Hematopoietic multipotent progenitor cell (in vitro differentiated cells): ENCODE data around the gene COL3A1. TPM values are rescaled to one million over a fixed set of nuclear protein-coding genes. Genes with fewer than 3 reads are reported as not detected.

Source experiments
- DNase-seq, 3 donors: peaks; one replicate each; pipeline ENCODE4 v3.0.0-alpha.2; 2011 to 2015; ENCODE audit warnings: low read depth in 2 of 3, low spot score in 2 of 3
- total RNA-seq: library from RNA; depleted of rRNA; stranded (reverse); fragments of >200 nt; gene quantifications from one replicate; pipeline ENCODE4 v1.2.3, GENCODE V29; 2012

The COL3A1 gene
- total RNA-seq = not detected

DNA sequence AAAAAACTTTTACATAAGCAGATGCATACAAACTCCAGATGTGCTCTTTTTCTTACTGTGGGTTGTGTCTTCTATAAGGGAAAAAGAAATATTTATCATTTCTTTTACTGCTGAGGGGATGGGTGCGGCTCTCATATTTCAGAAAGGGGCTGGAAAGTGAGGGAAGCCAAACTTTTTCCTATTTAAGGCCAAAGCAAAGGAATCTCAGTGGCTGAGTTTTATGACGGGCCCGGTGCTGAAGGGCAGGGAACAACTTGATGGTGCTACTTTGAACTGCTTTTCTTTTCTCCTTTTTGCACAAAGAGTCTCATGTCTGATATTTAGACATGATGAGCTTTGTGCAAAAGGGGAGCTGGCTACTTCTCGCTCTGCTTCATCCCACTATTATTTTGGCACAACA lies at the start of gene COL3A1:
TSS of gene COL3A1 (plus strand) at position 210 of the 400 bp plus-strand sequence. CDS start at position 327, 117 bp downstream.
- DNase-seq = no peak

DNA sequence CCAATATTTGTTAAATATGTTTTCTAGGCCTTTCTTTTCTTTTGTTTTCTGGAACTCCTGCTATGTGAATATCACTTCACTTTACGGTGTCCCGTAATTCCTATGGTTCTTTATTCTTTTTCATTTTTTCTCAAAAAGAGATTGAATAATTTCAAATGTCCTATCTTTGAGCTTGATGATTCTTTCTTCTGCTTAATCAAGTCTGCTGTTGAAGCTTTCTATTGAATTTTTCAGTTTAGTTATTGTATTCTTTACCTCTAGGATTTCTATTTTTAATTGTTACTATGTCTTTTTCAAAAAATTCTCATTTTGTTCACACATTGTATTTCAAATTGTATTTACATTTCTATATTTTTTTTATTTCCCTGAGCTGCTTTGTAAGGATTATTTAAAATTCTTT lies 45.5 kb upstream of the COL3A1 start:
- DNase-seq = no peak

DNA sequence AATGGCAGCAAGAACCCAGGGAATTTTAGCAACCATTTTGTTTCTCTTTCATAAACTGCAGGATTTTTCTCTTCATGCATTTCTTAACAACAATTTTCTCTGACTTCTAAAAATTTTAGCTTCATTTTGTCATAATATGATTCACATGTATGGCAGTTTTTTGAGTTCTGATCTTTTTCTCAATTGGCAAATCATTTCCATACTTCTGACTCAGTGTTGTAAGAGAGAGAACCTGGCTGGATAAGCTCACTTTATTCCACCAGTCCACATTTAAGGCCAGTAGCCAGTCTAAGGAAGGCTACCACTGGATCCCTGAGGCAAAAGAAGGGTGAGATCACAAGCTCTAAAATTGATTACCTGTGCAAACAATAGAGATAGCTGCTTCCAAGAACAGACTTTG lies 42.8 kb upstream of the COL3A1 start:
- DNase-seq = no peak

DNA sequence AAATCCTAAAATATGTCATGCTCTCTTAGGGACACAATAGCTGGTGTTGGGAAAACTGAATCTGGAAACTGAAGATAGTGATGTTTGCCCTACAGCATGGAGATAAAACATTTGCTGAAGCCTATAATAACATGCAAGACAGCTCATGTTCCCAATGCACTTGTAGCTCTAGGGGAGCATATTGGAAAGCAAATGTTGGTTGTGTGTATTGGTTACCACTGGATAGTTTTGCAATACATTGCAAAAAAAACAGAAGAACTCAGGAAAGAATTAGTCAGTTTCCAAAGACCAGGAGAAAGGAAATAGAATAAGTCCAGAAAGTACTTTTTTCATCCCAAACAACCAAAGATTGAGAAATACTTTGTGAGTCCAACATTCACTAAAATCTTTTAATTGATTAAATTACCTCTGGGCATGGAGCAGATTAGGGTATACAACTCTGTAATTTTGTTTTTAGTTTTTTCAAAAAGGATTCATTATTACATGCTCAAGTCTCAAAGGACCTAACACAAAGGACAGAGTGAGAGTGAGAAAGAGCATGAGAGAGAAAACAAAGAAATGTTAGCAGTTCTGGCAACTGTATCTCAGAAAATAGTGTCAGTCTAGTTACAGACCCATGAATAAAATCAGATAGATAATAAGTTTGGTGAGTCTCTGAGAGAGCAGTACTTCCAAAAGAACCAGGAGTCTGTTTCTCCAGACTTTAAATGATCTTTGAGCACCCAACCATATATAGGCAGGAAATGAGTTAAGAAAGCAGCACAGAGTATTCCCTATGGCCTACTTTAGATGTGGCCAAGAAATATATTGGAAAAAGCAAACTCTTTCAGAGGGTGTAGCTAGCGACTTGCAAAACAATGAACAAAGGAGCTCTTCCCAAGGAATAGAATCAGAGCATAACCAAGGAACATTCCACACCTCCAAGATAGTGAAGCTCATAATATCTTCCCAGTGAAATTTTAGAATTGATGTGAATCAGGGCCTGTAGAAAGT lies 36.6 kb upstream of the COL3A1 start:
- DNase-seq = no peak

DNA sequence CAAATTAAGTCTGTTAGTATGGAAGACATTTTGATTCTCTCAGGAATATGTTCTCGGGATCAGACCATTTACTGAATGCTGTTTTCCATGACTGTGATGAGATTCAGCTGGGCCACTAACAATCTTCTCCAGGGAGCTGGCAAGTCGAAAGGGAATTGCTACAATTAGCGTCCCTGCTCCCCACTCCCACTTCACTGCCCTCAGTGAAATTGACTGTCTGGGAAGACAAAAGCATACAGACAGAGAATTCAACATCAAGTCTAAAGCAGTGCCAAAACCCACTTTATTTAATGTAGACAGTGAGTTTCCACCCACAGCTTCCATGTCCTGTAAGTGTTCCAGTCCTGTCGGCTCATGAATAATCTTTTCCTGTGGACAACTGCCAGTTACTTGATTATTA lies 34.0 kb upstream of the COL3A1 start:
- no peak for DNase-seq

DNA sequence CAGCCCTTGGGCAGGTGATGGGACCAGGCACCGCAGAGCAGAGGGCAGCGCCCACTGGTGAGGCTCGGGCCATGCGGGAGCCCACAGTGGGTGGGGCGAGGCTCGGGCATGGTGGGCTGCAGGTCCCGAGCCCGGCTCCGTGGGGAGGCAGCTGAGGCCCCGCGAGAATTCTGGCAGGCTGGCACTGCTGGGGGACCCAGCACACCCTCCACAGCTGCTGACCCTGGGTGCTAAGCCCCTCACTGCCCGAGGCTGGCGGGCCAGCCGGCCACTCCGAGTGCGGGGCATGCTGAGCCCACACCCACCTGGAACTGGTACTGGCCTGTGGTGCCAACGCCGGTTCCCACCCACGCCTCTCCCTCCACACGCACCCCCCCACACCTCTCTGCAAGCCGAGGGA lies 29.7 kb upstream of the COL3A1 start:
- DNase-seq = no peak

DNA sequence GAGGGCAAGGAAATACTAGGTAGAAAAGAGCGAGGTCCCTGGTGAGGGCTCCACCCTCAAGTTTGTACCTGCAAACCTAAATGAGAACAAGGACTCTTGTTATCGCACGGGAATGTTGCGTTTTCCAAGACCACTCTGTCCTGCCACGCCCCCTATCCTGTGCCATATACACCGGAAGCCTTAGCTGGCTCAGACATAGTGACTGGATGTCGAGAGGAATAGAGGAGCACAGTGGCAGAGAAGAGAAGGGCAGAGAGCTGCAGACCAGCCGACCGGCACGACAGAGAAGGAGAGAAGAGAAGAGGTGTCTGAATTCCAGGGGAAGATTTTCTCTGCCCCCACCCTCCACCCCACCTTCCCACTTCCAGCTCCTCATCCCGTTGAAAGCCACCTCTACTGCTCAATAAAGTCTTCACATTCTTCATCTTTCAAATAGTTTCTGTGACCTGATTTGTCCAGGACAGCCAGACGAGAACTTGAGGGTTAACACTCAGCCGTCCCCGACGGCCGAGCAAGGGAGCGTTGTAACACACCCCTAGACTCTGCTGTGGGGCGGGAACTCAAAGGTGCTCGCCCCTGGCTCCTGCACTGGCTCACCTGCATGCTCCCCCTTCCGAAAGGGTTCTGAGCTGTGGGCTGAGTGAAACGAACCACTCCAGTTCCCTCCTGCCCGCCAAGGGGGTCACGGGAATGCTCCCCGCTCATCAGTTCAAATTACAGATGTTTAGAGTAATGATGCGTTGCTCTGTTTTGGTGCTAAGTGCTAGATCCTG lies 24.9 kb upstream of the COL3A1 start:
- DNase-seq = no peak

DNA sequence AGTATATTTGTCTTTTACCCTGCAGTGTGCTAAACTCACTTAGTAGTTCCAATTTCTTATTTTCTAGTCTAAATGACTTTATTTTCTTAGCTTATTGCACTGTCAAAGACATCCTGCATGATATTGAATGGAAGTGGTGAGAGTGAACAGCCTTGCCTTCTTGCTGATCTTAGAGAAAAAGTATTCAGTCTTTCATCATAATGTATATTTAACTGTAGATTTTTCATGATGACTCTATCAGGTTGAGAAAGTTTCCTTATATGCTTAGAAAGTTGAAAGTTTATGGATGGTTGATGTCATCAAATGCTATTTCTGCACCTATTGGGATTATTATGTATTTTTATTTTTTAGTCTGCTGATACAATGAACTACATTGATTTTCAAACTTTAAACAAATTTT lies 21.3 kb upstream of the COL3A1 start:
- DNase-seq = no peak

DNA sequence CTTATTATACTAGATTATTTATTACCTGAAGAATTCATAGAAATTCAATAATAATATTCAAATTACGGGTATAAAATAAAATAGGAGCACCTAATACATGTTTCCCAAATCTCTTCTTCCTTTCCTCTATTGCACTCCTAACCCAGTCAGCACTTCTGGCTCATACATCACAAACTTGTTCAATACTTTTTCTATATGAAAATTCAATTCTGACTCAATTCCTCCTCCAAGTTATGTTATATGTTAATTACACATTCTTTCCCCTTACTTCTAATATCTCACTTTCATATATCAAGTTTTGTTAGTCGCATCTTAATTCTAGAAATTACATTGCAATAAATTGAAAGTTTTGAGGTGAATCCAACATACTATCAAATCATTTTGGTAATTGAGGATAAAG lies 17.9 kb upstream of the COL3A1 start:
- no peak for DNase-seq

DNA sequence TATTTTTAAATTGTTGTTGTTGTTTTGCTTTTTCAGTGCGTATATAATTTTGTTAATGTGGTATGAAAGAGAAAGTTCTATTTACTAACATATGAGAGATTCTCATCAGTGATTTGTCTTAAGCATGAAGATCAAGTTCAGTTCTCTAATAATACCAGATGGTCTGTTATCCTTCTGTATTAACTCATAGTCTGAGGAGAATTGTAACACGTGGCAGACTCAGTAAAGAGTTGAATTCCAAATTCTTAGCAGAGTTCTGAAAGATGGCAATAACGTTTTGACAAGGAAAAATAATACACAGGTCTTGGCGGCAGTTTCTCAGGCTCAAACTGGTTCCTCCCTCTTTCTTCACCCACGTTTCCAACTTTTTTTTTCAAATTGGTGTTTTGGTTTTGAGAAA lies 17.2 kb upstream of the COL3A1 start:
- no peak for DNase-seq

DNA sequence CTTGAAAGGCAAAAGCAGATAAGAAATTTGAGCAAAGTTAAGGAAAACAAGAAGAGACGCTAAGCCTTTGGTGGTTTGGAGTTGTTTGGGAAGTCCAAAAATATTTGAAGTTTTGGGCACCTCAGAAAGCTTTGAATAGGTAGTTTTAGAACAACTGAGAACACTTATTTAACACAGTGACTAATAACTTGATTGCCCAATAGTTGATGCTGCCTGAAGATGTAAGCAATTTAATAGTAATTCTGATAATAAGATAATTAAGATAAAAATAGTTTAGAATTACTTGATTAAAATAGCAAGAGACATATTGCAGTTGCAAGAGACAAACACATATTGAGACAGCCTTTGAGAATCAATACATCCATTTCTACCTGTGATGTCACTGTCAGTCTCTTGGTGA lies 16.5 kb upstream of the COL3A1 start:
- DNase-seq = no peak

DNA sequence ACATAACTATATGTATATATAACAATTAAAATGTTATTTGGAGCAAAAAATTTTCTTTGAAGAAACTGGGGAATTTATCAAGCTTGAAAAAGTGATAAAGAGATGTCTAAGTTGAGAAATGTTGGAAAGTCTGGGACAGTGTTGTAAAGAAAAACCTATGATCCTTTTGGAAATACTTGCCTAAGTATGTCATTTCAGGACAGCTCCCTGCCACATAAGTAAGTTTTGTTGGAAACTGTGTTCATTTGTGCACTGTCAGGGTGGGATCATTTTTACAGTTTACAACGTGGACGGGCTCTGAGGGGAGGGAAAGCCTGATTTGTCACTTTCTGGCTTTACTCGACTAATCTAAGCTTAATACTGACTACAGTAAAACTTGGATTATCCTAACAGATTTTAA lies 10.4 kb upstream of the COL3A1 start:
- no peak for DNase-seq

DNA sequence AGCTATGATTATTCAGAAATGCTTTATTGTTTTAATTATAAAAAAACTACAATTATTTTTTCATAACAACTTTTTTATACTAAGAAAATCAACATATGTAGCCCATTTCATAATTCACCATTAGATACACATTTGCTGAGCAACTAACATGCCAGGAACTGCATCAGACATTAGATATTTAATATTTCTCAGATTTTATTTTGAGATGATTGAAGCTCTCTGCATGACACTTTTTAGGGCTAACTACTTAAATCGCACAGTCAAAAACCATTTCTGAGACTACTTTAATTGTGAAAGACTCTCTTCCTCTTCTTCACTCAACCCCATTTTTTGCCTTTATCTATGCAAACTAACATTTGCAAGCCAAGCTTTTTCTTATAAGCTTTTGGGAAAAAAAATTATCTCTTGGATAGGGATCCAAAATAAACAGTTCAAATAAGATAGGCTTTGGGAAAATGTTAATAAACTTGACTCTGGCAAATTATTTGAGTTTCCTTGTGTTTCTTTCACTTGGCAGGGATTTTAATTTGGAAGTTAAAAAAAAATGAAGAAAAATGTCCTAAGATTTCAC lies 9.1 kb upstream of the COL3A1 start:
- no peak for DNase-seq

DNA sequence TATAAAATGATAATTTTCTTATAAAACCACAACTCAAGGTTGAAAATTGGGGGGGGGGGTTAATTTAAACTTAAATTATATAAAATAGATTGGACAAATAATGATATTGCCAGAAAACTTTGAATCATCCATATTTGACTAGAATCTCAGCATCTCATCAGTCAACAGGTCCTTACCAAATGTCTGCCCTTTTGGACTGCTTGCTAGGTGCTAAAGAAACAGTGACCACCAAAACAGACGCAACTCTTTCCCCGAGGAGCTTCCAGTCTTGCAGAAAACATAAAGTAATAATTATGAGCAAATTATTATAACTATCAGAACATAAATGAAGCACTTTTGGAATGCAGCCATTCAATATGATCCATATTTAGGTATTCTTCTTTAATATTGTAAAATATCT lies 8.6 kb upstream of the COL3A1 start:
- no peak for DNase-seq

DNA sequence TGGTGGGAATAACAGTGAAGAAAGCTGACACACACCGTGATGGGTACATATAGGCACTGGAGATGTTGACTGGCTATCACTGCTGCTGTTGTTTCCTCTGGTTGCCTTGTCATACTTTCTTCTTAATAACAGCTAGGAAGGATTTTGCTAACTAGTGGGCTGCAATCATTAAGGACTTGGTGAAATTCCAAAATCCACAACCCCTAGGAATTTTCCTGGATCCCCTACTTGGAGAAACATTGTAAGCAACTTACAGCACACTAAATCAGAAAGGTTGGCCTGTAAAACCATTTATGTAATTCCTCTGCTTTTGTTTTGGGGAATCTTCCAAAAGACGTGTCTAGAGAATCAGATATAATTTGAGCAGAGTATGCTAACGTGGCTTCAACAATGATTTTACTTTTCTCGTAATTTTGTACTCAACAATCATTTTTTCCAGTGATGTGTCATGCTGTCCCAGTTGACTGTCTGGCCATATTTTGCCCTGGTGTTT lies 8.0 kb upstream of the COL3A1 start:
- DNase-seq = no peak

DNA sequence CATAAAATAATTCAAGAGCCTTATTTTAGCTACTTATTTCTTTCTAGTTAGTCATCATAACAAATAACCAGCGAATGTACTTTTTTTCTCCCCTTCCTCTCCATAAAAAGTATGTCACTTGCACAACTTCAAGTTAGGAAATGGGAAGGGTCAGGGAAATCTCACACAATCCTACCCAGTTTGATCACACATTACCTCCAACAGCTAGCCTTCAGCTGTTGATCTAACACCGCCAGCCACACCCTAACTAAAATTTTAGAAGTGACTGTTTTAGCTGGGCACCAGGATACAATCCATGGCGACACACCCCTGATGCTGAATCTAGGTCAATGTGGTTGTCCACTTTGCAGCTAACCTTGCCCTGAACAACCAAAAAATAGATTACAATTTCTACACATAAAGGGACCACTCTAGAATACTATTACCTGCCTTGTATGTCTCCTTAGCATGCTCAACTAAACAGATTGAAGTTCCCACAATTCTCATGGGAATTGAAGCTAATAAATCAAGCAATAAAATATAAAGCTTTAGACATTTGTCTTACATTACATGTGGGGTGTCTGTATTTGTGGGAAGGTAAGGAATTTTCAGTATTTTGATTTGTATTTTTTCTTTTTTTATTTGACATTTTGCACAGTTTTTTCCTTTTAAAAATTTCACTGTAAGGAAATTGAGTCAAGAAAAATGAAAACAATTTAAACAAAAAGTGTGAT lies 7.3 kb upstream of the COL3A1 start:
- DNase-seq = no peak

DNA sequence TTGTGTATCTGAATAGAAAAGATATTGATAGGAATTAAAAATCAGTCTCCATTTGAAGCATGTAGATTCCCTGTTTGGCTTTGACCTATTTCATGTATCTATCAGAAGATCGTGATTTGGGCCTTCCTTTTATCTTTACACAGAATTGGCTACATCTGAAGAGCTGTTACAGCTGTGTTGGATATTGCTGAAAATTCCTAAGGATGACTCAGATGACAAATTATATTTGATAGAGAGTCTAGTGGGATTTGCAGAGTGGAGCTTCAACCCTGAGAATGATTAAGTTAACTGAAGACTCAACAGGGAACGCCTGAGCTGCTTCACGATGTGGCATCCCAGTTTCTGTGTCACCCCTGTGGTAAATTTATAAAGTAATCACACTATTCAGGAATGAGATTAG lies 4.9 kb upstream of the COL3A1 start:
- DNase-seq = no peak

DNA sequence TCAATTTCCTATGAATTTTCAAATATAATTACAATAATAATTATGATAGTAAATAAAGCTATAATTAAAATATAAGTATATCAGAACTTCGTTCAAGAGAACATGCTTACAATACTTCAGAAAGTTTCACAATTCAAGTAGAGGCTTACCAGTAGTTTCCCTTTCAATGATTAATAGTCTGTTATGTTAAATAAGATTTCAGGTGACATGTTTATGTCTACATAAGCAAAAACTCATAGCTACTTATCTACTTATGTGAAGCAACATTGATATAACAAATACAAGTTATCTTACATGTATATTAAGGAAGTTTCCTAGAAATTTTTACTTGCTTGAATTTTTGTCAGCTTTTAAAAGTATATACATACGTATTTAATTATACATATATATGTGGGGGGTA lies 4.5 kb upstream of the COL3A1 start:
- no peak for DNase-seq

DNA sequence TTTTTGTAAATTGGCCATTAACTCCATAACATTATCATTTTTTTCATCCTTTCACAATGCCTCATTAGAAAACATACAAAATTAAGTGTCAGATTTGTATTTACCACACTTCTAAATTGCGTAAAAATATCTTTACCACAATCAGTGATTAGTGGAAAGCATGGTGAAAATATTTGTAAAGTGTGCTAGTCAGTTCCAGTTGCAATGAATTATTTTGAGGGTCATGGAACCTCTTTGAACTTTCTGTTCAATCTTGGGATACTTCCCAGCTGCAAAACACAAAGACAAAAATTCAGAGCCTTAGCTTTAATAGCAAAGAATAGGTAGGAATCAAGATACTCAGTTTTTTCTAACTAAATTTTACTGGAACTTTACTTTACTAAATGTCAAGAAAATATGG lies 4.0 kb upstream of the COL3A1 start:
- no peak for DNase-seq

DNA sequence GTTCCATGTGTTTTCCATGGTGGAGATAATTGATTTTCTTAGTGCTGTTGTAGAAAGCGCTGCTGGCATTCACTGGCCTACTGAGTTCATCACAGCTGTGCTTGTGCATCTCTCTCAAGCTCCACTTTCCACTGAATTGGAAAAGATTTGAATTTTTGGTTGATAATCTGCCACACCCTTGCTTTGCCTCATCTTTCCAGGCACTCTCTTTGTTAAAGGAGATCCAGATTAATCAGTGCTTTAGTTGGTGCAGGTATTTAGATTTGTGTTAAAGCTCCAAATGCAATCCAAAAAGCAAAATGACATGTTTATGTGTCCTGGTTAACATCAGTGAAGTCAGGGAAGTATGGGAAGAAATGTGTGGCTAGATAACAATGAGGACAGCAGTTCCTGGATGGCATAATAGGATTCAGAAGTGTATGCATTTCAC lies 2.7 kb upstream of the COL3A1 start:
- no peak for DNase-seq

DNA sequence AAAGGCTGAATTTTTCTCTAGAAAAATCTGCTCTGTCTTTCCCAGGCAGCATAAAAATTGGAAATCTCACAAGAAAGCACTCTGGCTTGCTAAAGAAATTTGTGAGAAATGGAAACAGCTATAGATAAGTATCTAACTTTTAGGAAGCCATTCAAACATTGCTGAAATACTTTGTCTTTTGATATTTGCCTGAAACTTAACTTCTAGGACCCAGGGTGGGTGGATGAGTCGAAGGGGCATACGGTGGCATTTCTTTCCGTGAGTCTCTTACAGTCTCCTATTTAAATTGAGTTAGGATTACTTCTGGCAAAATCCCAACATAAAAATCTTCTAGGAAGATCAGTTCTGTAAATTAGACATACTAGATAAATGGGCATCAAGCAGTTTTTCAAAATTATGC lies 532 bp upstream of the COL3A1 start:
- no peak for DNase-seq
